Amygdala (tissue), 56 donors: ENCODE measurements around the gene FAM53B.
A peak's percentile ranks its signal among the peaks of the same experiment; 100 is the strongest.
"Not testable (repeated sequence)": the region's sequence is repeated elsewhere in the genome, so short reads cannot be mapped to it uniquely, and the experiment has no call there.

Experiments used
- DNase-seq, 56 donors: peaks; one replicate each; lab custom pipeline; 2025; lab: John Stamatoyannopoulos, UW

The FAM53B gene, protein sequence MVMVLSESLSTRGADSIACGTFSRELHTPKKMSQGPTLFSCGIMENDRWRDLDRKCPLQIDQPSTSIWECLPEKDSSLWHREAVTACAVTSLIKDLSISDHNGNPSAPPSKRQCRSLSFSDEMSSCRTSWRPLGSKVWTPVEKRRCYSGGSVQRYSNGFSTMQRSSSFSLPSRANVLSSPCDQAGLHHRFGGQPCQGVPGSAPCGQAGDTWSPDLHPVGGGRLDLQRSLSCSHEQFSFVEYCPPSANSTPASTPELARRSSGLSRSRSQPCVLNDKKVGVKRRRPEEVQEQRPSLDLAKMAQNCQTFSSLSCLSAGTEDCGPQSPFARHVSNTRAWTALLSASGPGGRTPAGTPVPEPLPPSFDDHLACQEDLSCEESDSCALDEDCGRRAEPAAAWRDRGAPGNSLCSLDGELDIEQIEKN

DNA sequence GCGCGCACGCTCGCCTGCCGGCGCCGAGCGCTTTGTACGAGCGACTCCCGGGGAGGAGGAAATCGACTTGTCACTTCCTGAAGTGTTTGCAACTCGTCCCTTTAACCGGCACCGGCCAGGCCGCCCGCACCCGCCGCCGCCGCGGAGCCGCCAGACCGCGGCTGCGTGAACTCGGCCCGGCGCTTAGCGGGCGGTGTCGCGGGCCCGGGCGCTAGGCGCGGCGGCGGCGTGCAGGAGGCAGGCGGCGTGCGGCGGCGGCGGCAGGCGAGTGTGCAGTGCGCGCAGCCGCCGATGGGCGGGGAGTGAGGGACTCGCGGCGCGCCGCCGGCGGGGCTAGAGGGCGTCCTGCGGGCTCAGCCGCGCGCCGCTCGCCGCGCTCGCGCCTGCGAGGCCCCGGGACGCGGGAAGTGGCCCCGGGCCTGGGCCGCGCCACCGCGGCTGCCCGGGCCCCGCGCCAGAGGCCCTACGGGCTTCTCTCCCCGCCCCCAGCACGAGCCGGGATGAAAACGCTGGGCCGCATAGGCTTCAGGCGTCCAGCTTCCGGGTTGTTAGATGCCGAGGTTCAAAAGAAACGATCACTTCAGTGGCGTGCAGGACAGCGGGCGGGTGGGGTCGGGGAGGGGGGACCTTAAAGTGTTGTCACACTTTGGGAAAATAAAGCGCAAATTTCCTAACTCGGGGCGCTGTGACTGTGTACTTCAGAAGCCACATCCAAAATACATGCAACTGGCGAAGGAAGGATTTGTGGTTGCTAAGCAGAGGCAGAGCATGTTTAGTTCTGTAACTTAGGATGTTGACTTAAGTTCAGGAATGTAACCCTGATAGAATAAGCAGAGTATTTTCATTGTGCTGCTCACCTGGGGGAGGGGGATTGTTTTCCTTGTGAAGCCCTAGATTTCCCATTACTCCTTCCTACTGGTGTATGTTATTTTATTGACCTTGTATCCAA, at the start of gene FAM53B:
TSS of gene FAM53B (minus strand) at position 277 of the 949 bp plus-strand sequence. CDS start 37,665 bp downstream, outside the sequence.
- peak in 40 of 56 donors; percentile 32 to 87 (median 67) for DNase-seq

DNA sequence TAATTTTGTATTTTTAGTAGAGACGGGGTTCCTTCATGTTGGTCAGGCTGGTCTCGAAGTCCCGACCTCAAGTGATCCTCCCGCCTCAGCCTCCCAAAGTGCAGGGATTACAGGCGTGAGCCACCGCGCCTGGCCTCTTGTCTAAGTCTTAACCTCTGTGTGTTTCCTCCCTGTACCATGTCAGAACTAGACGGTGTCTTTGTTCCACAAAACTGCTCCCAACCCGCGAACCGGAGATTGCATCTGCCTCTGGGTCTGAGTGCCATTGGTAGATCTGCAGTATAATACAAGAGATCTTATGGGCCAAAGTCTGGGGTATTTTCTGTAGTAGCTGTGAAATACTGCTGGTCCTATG, 48.8 kb upstream of the FAM53B start:
- no peak for DNase-seq

DNA sequence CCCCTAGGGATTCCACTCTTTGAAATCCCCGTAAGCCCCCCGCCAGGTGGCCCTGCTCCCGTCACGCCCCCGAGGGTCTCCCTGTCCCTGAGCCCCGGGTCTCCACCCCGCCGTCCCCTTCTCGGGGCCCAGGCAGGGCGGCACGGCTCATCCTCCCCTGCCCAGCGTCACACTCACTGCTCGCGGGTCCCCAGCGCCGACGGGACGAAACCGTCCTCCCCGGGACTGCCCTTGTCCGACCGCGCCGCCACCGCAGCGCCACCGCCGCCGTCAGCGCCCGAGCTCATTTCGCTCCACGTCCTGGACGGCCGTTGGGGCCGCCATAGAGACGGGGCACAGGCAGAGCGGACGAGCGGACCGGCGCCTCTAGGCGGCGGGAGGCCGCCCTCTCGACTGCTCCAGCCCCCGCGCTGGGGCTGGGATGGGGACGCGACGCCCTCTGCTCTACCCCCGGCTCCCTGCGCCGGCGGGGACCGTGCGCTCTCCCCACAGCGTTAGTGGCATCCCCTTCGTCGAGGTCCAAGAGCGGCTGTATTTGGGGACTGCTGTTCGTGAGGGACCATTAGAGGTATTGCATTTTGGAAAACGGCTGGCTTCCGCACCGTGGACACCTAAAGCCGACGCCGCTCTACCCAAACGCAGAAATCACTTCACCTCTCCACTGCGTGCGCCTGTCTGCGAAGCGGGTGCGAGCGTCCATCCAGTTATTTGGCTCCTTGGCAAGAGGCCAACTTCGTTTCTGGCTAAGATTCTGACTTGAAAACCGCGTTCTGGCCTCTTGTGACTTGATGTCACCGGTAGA, 47.6 kb upstream of the FAM53B start, which contains the start of gene EEF1AKMT2:
TSS of gene EEF1AKMT2 (minus strand) at position 341 of the 802 bp plus-strand sequence. CDS start at position 287, 54 bp downstream.
- peak; percentile 5 to 84 (median 63) for DNase-seq

DNA sequence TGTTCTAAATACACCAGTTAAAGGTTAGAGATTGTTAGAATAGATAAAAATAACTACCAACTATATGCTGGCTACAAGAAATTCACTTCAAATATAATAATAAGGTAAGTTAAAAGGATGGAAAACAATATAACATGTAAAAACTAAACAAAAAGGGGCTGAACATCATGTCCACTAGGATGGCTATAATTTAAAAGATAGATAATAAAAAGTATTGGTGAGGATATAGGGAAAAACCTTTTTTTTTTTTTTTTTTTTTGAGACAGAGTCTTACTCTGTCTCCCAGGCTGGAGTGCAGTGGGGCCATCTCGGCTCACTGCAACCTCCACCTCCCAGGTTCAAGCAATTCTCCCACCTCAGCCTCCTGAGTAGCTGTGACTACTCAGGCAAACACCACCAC, 38.7 kb upstream of the FAM53B start:
- not testable (repeated sequence) for DNase-seq

DNA sequence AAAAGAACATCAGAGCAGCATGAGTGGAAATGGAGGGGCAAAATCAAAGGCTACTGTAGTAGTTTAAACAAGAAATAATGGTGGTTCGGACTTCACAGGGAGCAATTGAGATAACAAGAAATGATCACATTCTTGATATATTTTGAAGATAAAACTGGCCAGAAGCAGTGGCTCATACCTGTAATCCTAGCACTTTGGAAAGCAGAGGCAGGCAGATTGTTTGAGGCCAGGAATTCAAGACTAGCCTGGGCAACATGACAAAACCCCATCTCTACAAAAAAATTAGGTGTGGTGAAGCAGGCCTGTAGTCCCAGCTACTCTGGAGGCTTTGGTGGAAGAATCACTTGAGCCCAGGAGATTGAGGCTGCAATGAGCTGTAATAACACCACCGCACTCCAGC, 24.6 kb upstream of the FAM53B start:
- DNase-seq: no peak

DNA sequence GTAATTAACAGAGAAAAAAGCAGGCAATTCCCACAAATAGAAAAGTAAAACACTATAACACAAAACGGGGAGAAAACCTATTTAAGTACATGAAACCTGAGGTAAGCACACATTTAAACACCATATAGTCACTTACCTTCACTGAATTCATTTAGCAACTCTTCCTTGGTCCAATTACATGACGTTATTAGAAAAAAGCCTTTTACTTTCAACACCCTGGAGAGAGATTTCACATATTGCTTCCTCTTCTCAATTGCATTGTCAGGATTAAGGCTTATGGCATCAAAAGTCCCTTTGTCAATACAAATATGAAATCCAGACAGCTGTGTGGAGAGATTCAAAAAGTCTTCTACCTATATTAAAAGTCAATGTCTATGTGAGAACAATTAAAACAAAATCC, 21.1 kb upstream of the FAM53B start:
- no peak for DNase-seq

DNA sequence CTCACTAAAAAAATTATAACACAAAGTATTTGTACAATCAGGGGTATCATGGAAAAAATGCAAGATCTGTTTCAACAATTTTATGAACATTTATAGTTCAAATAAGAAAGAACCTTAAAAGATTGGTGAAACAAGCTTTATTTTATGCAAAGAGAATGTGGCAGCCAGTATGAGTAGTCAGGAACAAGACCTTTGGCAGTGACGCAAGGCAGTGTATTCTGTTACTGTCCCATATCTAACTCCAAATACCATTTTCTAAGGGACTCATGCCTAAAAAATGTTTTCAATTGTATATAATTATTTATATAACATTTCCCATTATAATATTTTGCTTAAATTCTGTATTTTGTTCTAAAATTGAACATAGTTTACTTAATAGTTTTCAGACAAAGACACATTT, 19.1 kb upstream of the FAM53B start:
- DNase-seq: no peak

DNA sequence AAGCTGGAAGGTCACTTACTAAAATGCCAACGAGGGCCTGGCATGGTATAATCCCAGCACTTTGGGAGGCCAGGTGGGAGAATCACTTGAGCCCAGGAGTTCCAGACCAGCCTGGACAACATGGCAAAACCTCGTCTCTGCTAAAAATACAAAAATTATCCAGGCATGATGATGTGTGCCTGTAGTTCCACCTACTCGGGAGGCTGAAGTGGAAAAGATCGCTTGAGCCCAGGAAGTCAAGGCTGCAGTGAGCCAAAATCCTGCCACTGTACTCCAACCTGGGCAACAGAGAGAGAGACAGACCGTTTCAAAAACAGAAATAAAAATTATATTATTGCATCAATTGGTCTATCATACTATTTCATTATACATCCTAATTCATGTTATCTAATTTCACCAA, 18.1 kb upstream of the FAM53B start:
- no peak for DNase-seq

DNA sequence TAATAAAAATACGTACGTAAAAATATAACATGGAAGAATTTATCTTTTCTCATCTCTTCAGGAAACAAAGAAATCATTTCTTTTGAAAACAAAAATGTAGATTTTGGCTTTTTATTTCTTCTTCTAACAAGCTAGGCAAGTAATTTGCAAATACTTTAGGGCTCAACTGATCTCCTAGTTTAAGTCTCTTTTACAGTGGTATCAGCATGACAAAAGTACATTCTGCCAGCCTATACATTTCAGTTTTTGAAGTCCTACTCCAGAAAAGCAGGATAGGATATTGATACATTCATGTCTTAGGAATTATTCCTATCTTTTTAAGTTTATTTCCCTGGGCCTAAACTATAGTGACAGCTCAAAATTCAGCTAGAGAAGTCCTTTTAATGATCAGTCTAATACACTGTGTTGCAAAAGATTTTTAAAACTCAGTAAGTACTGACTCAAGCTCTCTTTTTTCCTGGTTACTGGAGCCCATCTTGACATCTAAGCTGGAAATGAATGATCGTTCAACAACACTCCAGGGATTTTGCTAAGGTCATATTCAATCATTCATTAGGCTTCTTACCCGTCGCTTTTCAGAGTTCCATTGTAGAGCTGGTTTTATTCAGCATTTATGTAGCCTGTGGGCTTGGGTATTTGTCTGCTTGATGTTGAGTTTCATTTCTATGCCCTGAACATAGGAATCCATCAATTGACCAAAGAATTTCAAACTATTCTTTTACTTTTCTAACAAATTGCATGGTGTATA, 12.2 kb upstream of the FAM53B start:
- DNase-seq: no peak

DNA sequence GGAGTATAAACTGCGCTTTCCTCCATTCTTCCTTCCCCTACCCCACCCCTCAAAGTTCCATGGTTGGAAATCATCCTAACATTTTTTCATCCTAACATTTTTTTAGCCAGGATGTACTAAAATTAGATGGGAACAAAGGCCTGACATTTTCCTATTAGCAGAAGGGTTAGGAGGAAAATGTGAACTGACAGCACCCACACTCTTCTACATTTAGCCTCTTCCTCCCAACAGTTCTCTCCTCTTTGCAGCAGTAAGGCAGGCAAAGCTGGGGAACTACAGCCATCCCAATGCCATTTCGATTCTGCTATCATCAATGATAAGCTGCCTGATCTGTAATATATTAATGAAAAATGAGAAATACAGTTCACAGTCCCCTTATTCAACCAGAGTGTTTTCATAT, 11.4 kb upstream of the FAM53B start:
- DNase-seq: no peak

DNA sequence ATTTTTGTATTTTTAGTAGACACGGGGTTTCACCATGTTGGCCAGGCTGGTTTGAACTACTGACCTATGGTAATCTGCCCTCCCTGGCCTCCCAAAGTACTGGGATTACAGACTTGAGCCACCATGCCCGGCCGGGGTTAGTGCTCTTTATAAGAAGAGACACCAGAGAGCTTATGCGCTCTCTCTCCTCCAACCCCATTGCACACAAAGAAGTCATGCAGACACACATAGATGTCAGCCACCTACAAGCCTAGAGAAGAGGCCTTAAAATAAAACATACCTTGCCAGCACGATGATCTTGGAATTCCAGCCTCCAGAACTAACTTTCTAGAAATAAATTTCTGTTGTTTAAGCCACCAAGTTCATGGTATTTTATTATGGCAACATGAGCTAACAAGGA, 10.0 kb upstream of the FAM53B start:
- no peak for DNase-seq

DNA sequence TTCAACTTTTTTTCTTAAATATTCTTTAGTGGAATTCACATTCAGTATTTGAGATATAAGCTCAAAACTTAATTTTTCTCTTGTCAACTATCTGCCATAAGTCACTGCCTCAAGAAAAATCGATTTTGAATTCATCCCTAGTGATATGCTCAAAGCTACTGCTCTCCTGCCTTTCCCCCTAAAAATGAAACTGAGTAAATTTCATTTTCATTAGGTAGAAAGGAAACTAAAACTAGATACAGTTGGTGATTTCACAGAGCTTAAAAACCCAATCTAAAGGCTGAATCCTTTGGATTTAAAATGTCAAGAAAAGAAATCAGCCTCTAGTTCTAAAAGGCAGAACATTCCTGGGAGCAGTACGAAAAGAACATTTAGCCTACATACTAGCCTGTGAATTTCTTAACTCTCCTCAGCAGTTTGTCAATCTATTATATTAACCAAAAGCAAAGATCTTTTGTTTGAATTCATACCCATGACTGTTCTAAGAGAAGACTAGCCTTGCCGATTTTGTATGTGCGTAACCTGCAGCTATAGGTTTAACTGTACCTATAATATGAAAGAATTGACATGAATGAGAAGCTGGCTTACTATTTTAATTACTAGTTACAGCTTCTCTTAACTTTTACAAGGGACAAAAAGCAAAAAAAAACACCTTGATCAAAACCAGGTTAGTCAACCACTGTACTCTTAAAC, 4.9 kb upstream of the FAM53B start:
- DNase-seq: no peak

DNA sequence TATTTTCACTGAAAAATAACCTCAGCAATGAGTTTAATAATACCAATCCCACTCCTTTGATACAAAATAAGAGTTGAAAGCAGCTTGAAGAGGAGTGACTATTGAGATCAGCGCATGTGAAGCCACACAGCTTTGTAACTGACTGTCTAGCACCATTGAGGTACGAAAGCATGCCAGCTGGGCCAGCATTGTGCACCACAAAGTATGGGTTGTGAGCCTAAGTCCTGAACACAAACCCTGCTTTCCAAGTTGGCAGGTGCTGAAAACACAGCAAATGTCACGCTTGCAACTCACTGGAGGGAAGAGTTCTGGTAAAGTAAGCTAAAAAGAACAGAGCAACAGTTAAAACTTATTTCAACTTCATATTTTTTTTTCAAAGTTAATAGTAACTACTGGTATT, 4.0 kb upstream of the FAM53B start:
- no peak for DNase-seq

DNA sequence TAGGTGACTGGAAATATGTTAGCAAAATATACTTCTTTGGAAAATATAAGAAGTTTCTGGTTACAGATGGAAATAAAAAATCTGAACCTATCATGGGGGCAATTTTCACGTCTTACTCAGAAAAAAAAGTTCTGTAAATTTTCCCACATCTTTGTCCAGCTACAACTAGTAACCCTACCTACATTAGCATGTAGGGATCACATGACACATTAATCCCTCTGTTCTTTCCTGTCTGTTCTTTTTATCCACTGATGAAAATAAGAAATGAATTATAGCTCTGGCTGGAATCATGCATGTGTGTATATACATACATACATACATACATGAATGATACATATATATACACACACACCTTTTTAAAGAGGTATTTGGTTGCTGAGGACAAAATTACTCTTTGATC, 3.6 kb upstream of the FAM53B start:
- no peak for DNase-seq

DNA sequence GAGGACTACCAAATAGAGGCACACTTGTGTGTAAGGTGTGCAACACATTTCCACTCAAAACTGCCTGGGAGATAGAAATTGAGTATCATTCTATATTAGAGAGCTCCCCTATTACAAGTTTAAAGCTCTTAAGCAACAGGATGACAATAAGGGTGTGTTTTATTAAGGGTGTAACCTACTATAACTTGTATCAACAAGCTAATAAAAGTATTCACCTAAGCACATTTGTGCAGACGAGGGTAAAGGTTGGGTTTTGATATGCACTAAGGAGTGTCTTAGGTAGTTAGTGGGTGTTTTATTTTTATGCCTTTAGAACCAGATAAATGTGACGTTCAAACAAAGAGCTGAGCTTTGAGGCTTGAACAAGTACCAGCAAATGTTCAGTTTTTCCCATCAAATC, 2.8 kb upstream of the FAM53B start:
- no peak for DNase-seq

DNA sequence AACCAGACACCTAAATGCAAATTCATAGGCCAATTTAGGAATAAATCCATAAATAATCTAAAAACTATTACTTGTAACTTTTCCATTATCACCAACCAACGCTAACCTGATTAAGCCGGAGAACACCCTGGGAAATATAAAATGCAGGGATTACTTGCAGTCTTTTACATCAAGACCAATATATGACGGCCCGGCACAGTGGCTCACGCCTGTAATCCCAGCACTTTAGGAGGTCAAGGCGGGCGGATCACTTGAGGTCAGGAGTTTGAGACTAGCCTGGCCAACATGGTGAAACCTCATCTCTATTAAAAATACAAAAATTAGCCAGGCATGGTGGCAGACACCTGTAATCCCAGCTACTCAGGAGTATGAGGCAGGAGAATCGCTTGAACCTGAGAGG, 2.3 kb upstream of the FAM53B start:
- not testable (repeated sequence) for DNase-seq

DNA sequence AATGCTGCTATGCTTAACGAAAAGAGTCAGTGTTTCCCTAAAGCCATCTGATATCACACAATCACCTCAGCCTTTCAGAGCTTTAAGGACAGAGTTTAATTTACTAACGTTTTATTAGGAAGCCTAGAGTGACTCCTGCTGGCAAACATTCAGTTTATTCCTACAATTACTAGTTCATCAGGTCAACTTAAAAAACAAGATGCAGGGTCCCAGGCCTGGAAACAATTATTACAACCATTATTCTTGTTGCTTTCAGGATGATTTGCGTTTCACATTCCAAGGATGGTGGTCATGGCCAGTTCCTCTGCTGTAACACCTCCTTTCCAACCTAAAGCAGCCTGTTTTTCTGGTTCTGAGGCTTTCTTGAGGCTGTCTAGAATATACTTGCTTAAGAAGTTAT, 1.5 kb upstream of the FAM53B start:
- DNase-seq: no peak

DNA sequence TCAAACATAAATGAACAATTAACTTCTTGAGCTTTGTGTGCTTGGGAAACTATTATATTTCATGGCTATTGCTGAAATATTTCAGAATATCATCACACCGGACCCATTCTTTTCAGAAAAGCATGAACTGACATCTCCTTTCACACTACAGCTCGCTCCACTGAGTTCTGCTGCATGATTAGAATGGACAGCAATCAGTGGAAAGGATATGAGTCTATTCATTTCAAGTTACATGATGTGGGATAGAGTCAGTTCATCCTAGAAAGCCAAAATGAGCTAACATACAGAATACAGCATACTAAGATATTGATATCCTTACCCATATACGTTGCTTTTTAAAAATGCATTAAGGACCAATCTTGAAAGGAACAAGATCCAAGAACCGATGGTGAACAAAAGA, 1.1 kb upstream of the FAM53B start:
- DNase-seq: no peak
